ENCODE data around the gene STX8. TPM values are rescaled to one million over a fixed set of nuclear protein-coding genes. Genes with fewer than 3 reads are reported as not detected.

Gene STX8
- total RNA-seq, 2 donors from 2014 or later = 46.6 to 72.4 TPM

DNA sequence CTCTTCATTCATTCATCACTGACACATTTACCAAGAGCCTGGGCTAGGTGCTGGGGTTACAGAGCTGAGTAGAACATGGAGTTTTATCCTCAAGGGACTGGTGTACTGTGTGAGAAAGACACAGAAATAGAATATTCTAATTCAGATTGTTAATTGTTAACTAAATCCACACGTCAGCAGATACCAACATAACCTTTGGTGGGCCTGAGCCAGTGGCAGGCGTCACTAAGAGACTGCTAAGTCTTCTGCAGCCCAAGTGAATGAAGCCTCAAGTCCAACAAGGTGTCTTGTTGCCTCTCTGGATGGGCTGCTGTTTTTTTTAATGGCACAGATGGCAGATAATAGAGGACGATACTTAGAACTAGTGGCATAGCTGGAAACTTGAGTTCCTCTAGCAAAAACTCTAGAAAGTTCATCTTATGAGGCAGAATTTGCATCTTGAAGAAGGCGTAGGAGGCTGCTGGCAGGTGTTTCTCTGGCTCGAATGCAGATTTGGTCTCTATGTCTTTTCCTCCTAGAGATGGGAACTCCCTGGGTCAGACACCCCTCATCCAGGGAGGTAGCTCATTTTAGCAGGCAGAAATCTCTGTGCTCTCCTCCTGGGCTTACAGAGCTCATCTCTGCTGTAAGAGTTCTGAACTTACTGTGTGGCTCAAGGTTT, 374.8 kb downstream of the STX8 start:
- TF ChIP-seq, protein P1, sequence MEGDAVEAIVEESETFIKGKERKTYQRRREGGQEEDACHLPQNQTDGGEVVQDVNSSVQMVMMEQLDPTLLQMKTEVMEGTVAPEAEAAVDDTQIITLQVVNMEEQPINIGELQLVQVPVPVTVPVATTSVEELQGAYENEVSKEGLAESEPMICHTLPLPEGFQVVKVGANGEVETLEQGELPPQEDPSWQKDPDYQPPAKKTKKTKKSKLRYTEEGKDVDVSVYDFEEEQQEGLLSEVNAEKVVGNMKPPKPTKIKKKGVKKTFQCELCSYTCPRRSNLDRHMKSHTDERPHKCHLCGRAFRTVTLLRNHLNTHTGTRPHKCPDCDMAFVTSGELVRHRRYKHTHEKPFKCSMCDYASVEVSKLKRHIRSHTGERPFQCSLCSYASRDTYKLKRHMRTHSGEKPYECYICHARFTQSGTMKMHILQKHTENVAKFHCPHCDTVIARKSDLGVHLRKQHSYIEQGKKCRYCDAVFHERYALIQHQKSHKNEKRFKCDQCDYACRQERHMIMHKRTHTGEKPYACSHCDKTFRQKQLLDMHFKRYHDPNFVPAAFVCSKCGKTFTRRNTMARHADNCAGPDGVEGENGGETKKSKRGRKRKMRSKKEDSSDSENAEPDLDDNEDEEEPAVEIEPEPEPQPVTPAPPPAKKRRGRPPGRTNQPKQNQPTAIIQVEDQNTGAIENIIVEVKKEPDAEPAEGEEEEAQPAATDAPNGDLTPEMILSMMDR (IDR thresholded peaks at IDR 0.05) = no peak
- TF ChIP-seq POLR2A (IDR thresholded peaks at IDR 0.05) = no peak
- TF ChIP-seq POLR2AphosphoS5 (IDR thresholded peaks at IDR 0.05) = no peak
- Histone ChIP-seq H3K4me3 (no peak overlapping the region), H3K9me3 (no peaks in the 10 kb centered on the region), H3K27me3 (replicated peaks; ENCODE audit: insufficient read depth) (no peaks in the 10 kb centered on the region), H3K4me1 (replicated peaks) (no peaks in the 10 kb centered on the region), H3K36me3 (no peaks in the 10 kb centered on the region), H3K27ac (no peak overlapping the region)
- no peak for DNase-seq (ENCODE audit: low spot score)
- WGBS = 91% methylated on average over 5 of the region's 5 CpGs
- intact Hi-C loops (cut with DNase I) = no loop called here

Small RNA genes lying within 50 kb of the gene (small RNA-seq; reads per million reads assigned to genes)
- gene AC005695.3 = 0 reads per million in 2 donors

Other genes starting within 250 kb of the STX8 start
- gene CFAP52, start 822 bp upstream of the STX8 start, total RNA-seq = 1 to 10 TPM in 1 of 2 donors, not detected in 1; 1.7 TPM
- 10 to 100 TPM; 28.2 to 33.2 TPM for gene USP43, start 69.7 kb upstream of the STX8 start, total RNA-seq
- not detected for gene DHRS7C, start 215.8 kb upstream of the STX8 start, total RNA-seq
- gene GSG1L2, start 246.3 kb upstream of the STX8 start, total RNA-seq = not detected

Data from prostate gland (tissue), 2 donors.